Thyroid gland (tissue), 4 donors: ENCODE results near the gene CFAP210. TPM values are rescaled to one million over a fixed set of nuclear protein-coding genes. Genes with fewer than 3 reads are reported as not detected.
A peak's percentile ranks its signal among the peaks of the same experiment; 100 is the strongest.

Experiments used
- DNase-seq, 2 donors: peaks; one replicate each; pipeline ENCODE4 v3.0.0-alpha.2; 2019
- H3K27ac ChIP-seq, 3 donors: fragments of 200-600 bp; sonication (generic); 1 replicate in 2 of 3; 2 replicates in 1 of 3; pipeline ENCODE4 v1.5.1; 2016 to 2019; ENCODE audit warnings: mild to moderate bottlenecking in 1 of 3, moderate library complexity in 1 of 3
- H3K27me3 ChIP-seq: fragments of 200-600 bp; sonication (generic); one replicate; pipeline ENCODE4 v1.5.1; 2019
- H3K36me3 ChIP-seq, 2 donors: fragments of 200-600 bp; sonication (generic); one replicate each; pipeline ENCODE4 v1.5.1; 2016 to 2019
- H3K4me1 ChIP-seq, 2 donors: fragments of 200-600 bp; sonication (generic); one replicate each; pipeline ENCODE4 v1.5.1; 2017 to 2019
- H3K4me3 ChIP-seq, 3 donors: fragments of 200-600 bp; sonication (generic); replicated peaks in 1 of 3; 1 replicate in 2 of 3; 2 replicates in 1 of 3; pipeline ENCODE4 v1.5.1; 2016; ENCODE audit warnings: mild to moderate bottlenecking in 1 of 3
- H3K9me3 ChIP-seq: fragments of 200-600 bp; sonication (generic); one replicate; pipeline ENCODE4 v1.5.1; 2017
- POLR2A ChIP-seq, 2 donors: fragments of 450-650 bp; IDR thresholded peaks; one replicate each; pipeline ENCODE4 v1.6.1; 2017; ENCODE audit warnings: antibody characterized with exemption in 2 of 2, mild to moderate bottlenecking in 2 of 2, moderate library complexity in 1 of 2
- WGBS, 2 donors: methylation state at CpG; one replicate each; pipeline ENCODE4 v1.1.5; 2017; 5-methylcytosine and 5-hydroxymethylcytosine counted together
- intact Hi-C: fragments of 100-400 bp; cut with DNase I; formaldehyde crosslinking; loops from one replicate; pipeline ENCODE4 v1.15.1; 2023
- total RNA-seq, 4 donors: library from RNA; depleted of rRNA; stranded (reverse); fragments of >200 nt; gene quantifications; one replicate each; pipeline ENCODE4 v1.2.3, GENCODE V29; 2016
- TF ChIP-seq, protein P1 (sequence below), 6 experiments: fragments of 200-600 bp in 3 of 6; fragments of 450-650 bp in 3 of 6; sonication (generic) in 3 of 6; IDR thresholded peaks; one replicate each; pipeline ENCODE4 v1.5.1; 2016 to 2019; ENCODE audit warnings: antibody characterized with exemption in 6 of 6, mild to moderate bottlenecking in 2 of 6, inconsistent platforms in 1 of 6, moderate library complexity in 1 of 6

CFAP210 gene
- total RNA-seq, 4 donors from 2014 or later, result 1.6 TPM; not detected in 2

DNA sequence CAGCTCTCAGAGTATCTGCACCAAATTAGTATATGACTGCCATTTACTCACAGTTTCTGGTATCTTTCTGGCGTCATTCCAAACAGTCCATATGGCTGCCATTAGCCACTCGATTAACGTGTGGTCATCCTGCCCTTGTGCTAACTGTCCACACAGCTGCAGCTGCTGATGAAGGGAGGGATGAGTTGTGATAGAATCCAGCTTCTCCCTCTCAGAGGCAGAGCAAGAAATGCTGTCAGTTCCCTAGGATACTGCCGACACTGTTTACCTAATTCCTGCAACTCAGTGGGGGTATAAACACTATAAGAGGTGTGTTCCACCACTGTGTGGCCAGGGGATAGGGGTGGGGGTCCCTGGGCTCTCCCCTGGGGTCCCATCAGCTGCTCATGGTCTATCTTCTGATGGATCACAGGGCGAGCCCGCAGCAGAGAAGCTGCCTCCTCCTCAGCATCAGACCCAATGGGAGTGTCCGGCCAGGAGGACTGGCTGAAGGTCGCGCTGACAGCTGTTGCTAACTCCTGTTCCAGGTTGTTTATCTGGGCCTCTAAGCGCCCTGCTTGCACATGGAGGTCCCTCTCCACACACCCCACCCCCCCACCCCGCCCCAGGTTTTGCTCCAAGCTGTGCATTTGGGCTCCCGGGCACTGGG is 22.2 kb upstream of the CFAP210 start:
- no peak overlapping the region for H3K27ac ChIP-seq
- WGBS, 2 donors, result 63 to 67% methylated on average over 10 to 12 of the region's 12 CpGs
- intact Hi-C loops, result no loop called here
- H3K4me3 ChIP-seq, result no peak overlapping the region
- H3K27me3 ChIP-seq, result no peaks in the 10 kb centered on the region
- DNase-seq, result no peak
- H3K4me1 ChIP-seq, result peaks cover 0 to 9% of the 10 kb centered on the region in 2 donors
- TF ChIP-seq, protein P1, sequence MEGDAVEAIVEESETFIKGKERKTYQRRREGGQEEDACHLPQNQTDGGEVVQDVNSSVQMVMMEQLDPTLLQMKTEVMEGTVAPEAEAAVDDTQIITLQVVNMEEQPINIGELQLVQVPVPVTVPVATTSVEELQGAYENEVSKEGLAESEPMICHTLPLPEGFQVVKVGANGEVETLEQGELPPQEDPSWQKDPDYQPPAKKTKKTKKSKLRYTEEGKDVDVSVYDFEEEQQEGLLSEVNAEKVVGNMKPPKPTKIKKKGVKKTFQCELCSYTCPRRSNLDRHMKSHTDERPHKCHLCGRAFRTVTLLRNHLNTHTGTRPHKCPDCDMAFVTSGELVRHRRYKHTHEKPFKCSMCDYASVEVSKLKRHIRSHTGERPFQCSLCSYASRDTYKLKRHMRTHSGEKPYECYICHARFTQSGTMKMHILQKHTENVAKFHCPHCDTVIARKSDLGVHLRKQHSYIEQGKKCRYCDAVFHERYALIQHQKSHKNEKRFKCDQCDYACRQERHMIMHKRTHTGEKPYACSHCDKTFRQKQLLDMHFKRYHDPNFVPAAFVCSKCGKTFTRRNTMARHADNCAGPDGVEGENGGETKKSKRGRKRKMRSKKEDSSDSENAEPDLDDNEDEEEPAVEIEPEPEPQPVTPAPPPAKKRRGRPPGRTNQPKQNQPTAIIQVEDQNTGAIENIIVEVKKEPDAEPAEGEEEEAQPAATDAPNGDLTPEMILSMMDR (IDR thresholded peaks at IDR 0.05), result no peak
- TF ChIP-seq POLR2A (IDR thresholded peaks at IDR 0.05), result no peak
- H3K9me3 ChIP-seq, result no peaks in the 10 kb centered on the region
- no peaks in the 10 kb centered on the region for H3K36me3 ChIP-seq

DNA sequence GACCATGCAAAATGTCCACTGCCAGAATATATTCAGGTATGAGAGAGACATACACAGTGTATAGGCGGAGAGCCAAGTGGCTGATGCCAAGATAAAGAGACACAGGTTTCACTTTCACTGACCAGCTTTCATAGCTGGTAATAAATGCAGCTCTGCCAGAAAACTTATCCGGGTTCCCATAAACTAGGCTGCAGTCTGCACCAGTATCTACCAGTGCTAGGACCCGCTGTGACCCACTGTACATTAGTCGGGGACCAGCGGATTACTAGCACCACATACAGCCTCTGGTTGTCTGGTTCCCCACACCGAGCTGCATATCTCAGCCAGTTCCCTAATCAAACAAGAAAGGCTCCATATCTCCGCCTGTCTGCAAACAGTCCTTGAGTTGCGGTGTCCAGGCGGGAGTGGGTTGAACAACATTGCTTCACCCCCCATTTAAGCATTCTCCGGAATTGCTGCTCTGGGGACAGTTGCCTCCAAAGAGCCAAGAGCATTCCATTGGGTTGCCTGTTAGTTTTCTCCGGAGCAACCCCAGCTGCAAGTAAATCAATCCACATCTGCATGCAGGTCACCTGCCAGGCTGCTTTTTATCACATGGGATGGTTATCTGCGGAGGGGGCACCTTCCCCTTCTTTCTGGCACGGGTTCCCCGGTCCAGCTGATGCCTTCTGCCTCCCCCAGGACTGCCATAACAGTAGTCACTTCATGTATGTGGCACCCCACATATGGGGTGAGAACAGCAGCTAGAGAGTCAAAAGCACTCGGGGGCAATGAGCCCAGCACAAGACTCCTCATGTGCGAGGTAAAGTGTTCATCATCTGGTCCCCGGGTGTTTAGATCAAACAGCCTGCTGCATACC is 21.4 kb upstream of the CFAP210 start:
- WGBS, 2 donors, result 31 to 34% methylated on average over 15 to 17 of the region's 17 CpGs
- intact Hi-C loops, result no loop called here
- Histone ChIP-seq H3K4me3 (no peak overlapping the region), H3K9me3 (no peaks in the 10 kb centered on the region), H3K4me1 (peaks cover 0 to 9% of the 10 kb centered on the region in 2 donors), H3K27me3 (no peaks in the 10 kb centered on the region), H3K27ac (no peak overlapping the region), H3K36me3 (no peaks in the 10 kb centered on the region)
- peak; percentile 6 to 14 for DNase-seq
- TF ChIP-seq, protein P1 (IDR thresholded peaks at IDR 0.05), result no peak
- no peak for TF ChIP-seq POLR2A (IDR thresholded peaks at IDR 0.05)

DNA sequence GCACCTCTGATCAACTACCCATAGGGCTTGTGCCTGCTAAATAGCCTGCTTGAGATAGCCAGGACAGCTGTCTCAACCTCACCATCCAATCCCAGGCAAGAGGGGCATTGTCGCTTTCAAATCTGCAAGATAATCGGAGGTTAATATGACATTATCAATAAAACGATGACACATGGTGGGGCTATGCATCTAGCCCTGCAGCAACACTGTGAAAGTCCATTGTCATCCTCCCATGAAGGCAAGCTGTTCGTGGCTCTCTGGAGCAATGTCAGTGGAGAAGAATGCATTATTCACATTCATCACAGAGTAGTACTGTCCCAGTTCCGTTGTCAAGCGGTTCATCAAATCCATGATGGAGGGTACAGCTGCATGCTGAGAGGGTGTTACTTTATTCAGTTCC is 20.5 kb upstream of the CFAP210 start:
- no peak for TF ChIP-seq POLR2A (IDR thresholded peaks at IDR 0.05)
- TF ChIP-seq, protein P1 (IDR thresholded peaks at IDR 0.05), result no peak
- Histone ChIP-seq H3K9me3 (no peaks in the 10 kb centered on the region), H3K4me1 (peaks cover 0 to 9% of the 10 kb centered on the region in 2 donors), H3K27me3 (no peaks in the 10 kb centered on the region), H3K4me3 (no peak overlapping the region), H3K27ac (no peak overlapping the region), H3K36me3 (no peaks in the 10 kb centered on the region)
- 87 to 98% methylated on average over 6 of the region's 6 CpGs for WGBS, 2 donors
- intact Hi-C loops, result no loop called here
- DNase-seq, result no peak

DNA sequence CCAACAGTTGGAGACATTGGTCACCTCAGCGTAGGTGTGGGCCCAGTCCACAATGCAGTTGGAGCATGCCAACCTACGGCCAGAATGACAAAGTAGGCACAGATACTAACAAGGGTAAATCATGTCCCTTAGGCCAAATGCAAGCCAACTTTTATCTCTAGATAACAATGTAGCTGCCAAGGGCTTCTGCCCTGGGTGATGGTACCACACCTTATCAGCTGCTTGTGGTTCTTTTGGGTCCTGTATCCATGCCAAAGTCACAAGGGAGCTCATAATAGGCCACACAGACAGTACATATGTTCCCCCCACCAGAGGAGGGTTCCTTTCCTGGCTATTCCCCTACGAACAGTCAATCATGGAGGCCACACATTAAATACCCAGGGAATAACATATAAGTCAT is 19.1 kb upstream of the CFAP210 start:
- Histone ChIP-seq H3K9me3 (no peaks in the 10 kb centered on the region), H3K4me3 (no peak overlapping the region), H3K4me1 (peaks cover 0 to 9% of the 10 kb centered on the region in 2 donors), H3K27me3 (no peaks in the 10 kb centered on the region), H3K36me3 (no peaks in the 10 kb centered on the region), H3K27ac (no peak overlapping the region)
- DNase-seq, result no peak
- 95 to 98% methylated on average over 3 of the region's 3 CpGs for WGBS, 2 donors
- intact Hi-C loops, result no loop called here
- TF ChIP-seq, protein P1 (IDR thresholded peaks at IDR 0.05), result no peak
- no peak for TF ChIP-seq POLR2A (IDR thresholded peaks at IDR 0.05)

DNA sequence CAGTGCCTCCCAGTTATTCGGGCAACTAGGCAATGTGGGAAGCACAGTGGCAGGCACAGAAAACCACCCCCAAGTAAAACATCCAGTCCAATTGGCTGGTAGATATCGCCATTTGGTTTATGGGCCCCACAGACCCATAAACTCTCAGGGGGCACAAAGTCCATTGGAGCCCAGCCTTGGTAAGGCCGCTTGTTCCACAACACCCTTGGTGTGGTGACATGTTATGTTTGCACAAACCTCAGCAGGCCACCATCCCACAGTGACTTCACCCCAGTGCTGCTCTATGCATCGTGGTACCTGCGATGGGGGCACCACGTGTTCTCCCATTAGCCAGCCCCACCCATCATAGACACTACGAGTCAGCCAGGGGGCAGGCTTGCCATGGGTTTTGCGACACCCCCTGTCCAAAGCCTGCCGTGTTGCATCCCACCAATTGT is 18.6 kb upstream of the CFAP210 start:
- H3K27ac ChIP-seq, result no peak overlapping the region
- WGBS, 2 donors, result 93 to 100% methylated on average over 3 to 5 of the region's 9 CpGs
- intact Hi-C loops, result no loop called here

More for the DNA sequence above, 18.6 kb upstream of the CFAP210 start:
- Histone ChIP-seq H3K4me3 (no peak overlapping the region), H3K27me3 (no peaks in the 10 kb centered on the region), H3K9me3 (no peaks in the 10 kb centered on the region), H3K36me3 (no peaks in the 10 kb centered on the region), H3K4me1 (peaks cover 0 to 9% of the 10 kb centered on the region in 2 donors)
- no peak for DNase-seq
- TF ChIP-seq, protein P1 (IDR thresholded peaks at IDR 0.05), result no peak
- no peak for TF ChIP-seq POLR2A (IDR thresholded peaks at IDR 0.05)
